Activated T-cell treated with anti-CD3 and anti-CD28 coated beads for 24 hours (primary cell): Measurements from ENCODE around the gene CCNF.
"Not testable (repeated sequence)": the region's sequence is repeated elsewhere in the genome, so short reads cannot be mapped to it uniquely, and the experiment has no call there.

Experiments
- DNase-seq: peaks from one replicate; pipeline ENCODE4 v3.0.0-alpha.2; 2020; ENCODE audit warnings: low read depth

CCNF gene

GRCh38 chr16:2429034-2429770 is at the start of gene CCNF:
TSS of gene CCNF (plus strand) at chr16:2429447. CDS start at chr16:2429482, 35 bp downstream.
- DNase-seq = peak; percentile 96

GRCh38 chr16:2383501-2383900 is 45.7 kb upstream of the CCNF start:
- no peak for DNase-seq

GRCh38 chr16:2384426-2384825 is 44.8 kb upstream of the CCNF start:
- no peak for DNase-seq

GRCh38 chr16:2385190-2385836 is 43.9 kb upstream of the CCNF start:
- no peak for DNase-seq

- DNase-seq = not testable (repeated sequence)
Observed at GRCh38 chr16:2385982-2386381, 43.3 kb upstream of the CCNF start.

- no peak for DNase-seq
Observed at GRCh38 chr16:2386990-2387389, 42.3 kb upstream of the CCNF start.

- DNase-seq = no peak
Observed at GRCh38 chr16:2388139-2388874, 40.9 kb upstream of the CCNF start.

GRCh38 chr16:2388875-2389433 is 40.3 kb upstream of the CCNF start:
- no peak for DNase-seq

GRCh38 chr16:2392025-2392424 is 37.2 kb upstream of the CCNF start:
- DNase-seq = no peak

GRCh38 chr16:2398520-2398919 is 30.7 kb upstream of the CCNF start:
- no peak for DNase-seq

GRCh38 chr16:2404099-2404498 is 25.1 kb upstream of the CCNF start:
- no peak for DNase-seq

GRCh38 chr16:2415085-2415484 is 14.2 kb upstream of the CCNF start:
- DNase-seq = no peak

- DNase-seq = no peak
Observed at GRCh38 chr16:2420035-2420434, 9.2 kb upstream of the CCNF start.

GRCh38 chr16:2422123-2422867 is 7.0 kb upstream of the CCNF start:
- no peak for DNase-seq

- DNase-seq = no peak
Observed at GRCh38 chr16:2424061-2425007, 4.9 kb upstream of the CCNF start.

- DNase-seq = no peak
Observed at GRCh38 chr16:2425008-2425518, 4.2 kb upstream of the CCNF start.

GRCh38 chr16:2425825-2426430 is 3.3 kb upstream of the CCNF start:
- no peak for DNase-seq

- no peak for DNase-seq
Observed at GRCh38 chr16:2426941-2427361, 2.3 kb upstream of the CCNF start.

- no peak for DNase-seq
Observed at GRCh38 chr16:2427526-2427925, 1.7 kb upstream of the CCNF start.
